HPDE6-E6E7 (cell line): ENCODE measurements around the gene VSIG2.

Experiments
- DNase-seq: peaks from one replicate; pipeline ENCODE4 v3.0.0; 2011; ENCODE audit warnings: missing footprints; ENCODE audit errors: extremely low spot score

Gene VSIG2

DNA sequence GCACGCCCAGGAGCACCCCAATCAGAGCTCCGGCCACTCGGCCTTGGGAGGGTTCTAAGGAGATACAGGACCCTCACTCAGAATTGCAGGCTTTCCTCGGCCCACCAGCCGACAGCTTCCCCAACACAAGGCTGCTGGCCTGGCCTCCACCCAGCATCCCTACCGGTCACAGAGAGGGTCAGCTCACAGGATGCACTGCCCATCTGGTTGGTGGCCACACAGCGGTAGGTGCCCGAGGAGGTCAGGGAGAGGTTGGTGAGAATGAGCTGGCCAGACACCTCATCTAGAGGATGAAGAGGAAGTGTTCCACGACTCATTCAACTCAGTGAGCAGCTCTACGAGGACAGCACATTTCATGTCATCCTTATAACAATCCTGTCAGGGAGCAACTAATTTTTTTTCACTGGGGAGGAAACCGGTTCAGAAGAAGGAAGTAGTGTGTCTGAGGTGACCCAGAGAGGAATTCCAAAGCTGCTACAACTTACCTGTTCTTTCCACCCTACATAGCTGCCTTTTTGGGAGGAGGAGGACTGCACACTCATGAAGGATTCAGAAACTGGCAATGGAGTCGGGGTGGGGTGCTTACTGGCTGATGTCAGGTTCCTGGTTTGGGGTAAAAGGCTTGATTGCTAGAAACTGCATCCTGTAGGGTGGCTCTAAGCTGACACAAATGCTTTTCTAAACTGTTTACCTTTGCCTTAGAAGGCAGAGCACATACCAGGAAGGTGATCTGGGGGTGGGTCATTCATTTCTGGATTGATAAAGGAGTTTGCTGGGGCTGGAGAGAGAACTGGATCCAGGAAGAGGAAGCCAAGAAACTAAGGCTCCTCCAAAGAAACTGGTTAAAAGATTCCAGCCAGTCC, 3.3 kb downstream of the VSIG2 start:
- no peak for DNase-seq

DNA sequence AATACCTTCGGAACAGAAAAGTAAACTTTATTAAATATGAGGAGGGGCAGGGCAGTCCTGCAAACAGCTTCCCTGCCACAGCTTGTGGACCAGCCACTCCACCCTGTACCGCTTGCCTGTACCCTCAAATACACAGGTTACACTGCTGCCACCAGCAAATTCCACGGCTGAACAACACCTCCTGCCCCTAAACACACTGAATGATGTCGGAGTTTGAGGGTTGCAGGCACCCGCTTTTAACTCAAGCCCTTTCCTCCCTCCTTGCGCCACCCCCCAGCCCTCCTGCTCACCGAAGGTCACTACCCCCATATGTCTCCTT, 4.0 kb downstream of the VSIG2 start:
- no peak for DNase-seq

GRCh38 chr11:124747406-124748099, 4.5 kb downstream of the VSIG2 start:
- no peak for DNase-seq

- DNase-seq: peak; percentile 89
Observed at GRCh38 chr11:124746621-124747243, 5.3 kb downstream of the VSIG2 start.

- DNase-seq: no peak
Observed at GRCh38 chr11:124745835-124746620, 6.0 kb downstream of the VSIG2 start.

DNA sequence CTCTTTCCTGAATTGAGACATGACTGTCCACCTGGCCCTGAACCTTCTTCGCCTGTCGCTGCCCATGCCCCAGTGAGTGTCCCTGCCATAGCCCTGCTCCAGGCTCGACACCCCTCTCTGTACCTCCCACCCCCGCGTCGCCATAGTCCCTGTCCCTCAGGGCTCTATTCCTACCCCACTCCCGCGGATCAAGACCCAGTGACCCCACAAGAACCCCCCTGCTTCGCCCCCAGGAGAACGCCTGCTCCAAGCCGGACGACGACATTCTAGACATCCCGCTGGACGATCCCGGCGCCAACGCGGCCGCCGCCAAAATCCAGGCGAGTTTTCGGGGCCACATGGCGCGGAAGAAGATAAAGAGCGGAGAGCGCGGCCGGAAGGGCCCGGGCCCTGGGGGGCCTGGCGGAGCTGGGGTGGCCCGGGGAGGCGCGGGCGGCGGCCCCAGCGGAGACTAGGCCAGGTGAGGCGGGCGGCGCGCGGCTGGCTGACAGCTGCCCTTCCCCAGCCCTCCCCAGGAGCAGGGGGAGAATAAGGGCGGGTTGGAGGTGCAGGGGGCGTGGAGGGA, 6.7 kb downstream of the VSIG2 start:
- DNase-seq: no peak

GRCh38 chr11:124743050-124743449, 9.0 kb downstream of the VSIG2 start:
- no peak for DNase-seq

DNA sequence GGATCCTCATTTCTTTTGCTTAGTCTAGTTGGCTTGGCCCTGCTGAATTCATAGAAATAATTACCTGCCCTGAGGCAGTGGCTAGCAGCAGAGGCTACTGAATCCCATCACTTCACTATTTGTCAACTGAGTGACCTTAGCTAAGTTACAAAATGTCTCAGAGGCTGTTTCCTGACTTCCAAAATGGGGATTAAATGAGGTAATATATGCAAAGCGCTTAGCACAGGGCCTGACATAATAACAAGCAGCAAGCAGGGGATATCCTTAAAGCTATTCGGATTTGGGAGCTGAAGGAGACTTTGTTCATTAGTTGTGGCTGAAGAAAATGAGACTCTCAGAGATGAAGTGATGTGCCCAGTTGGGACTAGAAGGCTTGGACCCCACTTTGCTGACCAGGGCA, 9.5 kb downstream of the VSIG2 start:
- no peak for DNase-seq

GRCh38 chr11:124740277-124740882, 11.7 kb downstream of the VSIG2 start:
- no peak for DNase-seq

DNA sequence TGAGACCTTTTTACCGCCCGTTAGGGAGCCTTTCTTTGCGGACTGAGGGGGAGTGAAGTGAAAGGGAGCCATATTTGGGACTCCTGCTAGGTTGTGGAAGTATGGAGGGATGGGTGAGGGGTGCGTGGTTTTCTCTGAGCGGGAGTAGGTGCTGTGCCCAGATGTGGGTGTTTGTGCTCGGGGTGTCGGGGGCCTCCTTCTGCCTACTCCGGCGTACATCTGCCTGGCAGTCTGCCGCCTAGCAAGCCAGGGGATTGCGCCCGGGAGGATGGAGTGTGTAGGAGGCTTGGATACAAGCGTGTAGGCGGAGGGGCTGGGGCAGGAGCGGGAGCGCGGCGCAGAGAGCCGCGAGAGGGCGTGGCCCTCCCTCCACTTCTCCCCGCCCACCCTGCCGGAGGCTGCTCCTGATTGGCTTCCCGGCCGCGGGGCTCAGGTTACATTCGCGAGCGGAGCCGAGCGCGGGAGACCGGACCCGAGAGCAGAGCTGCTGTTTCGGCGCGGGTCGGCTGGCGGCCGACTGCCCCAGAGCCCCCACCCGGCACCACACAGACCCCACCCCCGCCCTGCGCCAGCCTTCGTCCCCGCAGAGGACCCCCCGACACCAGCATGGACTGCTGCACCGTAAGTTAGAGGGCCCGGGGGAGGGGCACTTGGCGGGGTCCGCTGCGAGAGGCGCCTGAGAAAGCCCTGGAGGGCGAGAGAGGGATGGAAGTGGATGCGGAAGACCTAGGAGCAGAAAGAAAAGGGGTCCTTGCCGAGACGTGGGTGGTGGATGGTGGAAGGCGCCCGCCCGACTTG, 12.4 kb downstream of the VSIG2 start, which contains the start of gene NRGN:
Gene NRGN (plus strand): TSS at position 464 of the 798 bp plus-strand sequence. CDS start 143 bp downstream, at position 607.
- peak; percentile 96 for DNase-seq

GRCh38 chr11:124738713-124739478, 13.2 kb downstream of the VSIG2 start:
- DNase-seq: no peak

- no peak for DNase-seq
Observed at GRCh38 chr11:124737638-124738305, 14.3 kb downstream of the VSIG2 start.

GRCh38 chr11:124736736-124737135, 15.3 kb downstream of the VSIG2 start:
- no peak for DNase-seq

- DNase-seq: no peak
Observed at GRCh38 chr11:124732230-124732629, 19.8 kb downstream of the VSIG2 start.

DNA sequence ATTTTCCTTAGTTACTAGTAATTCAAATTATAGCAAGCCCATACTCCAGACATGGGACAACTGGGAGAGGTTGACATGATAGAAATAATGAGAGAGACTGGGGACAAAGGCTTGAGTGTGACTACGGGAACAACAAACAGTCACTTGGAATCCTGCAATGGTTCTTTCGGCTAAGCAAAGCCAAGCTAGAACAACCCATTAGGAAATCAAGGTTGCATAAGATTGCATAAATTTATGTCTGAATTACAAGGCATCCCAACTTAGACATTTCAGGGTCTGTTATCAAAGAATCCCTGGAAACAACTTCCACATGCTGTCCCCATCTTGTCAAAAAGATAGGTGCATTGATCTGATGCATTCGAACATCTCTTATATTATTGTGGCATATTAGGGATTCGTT, 22.5 kb downstream of the VSIG2 start:
- DNase-seq: no peak

GRCh38 chr11:124728134-124728533, 23.9 kb downstream of the VSIG2 start:
- DNase-seq: no peak

DNA sequence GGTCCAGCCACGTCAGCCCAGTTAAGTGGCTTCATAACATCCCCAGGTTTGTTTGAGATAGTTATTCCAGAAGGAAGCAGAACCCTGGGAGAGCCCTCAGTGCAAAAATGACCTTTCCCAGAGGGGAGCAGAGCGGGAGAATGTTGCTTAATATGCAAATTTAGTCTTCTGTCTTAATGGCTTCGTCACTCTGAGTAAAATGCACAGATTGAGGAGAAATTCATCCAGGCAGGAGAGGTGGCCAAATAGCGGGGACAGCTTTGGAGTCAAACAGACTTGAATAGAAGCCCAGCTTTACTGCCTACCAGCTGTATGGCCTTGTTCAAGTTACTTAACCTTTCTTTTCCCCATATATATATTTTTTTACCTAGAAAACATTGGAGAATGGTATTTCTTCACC, 24.6 kb downstream of the VSIG2 start:
- DNase-seq: no peak

DNA sequence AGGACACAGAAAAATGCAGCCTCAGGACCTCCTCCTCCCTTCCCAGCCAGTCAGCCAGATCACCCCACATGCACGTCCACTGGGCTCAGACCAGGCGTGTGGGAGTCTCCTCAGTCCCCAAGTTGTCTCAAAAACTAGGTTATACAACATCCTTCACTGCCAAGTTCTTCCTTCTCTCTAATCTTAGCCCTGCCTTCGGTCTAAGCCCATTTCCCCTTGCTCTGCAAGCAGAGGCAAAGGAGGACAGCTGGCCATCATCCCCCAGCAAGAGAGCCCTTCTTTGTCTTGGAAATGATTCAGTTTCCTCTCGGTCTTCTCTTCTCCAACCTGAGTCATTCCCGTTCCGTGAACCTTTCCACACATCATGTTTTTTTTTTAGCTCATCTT, 26.3 kb downstream of the VSIG2 start:
- DNase-seq: no peak
